GM21381 (cell line): Measurements from ENCODE around the gene TNFRSF14.
"Not testable (repeated sequence)": the region's sequence is repeated elsewhere in the genome, so short reads cannot be mapped to it uniquely, and the experiment has no call there.

Source experiments
- ATAC-seq: cut with Tn5 transposase; IDR thresholded peaks from one replicate; pipeline ENCODE4 v1.9.1; 2021; ENCODE audit warnings: mild to moderate bottlenecking, moderate library complexity; ENCODE audit not compliant: unreplicated experiment

TNFRSF14 gene

DNA sequence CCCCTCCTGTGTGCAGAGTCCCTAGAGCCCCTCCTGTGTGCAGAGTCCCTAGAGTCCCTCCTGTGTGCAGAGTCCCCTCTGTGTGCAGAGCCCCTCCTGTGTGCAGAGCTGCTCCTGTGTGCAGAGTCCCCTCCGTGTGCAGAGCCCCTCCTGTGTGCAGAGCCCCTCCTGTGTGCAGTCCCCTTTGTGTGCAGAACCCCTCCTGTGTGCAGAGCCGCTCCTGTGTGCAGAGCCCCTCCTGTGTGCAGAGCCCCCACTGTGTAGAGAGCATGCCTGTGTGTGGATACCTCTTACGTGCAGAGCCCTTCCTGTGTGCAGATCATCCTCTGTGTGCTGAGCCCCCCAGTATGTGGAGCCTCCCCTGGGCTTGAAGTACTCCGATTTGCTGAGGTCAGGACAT, 17.8 kb upstream of the TNFRSF14 start:
- ATAC-seq, result no peak

GRCh38 chr1:2538872-2539271, 17.3 kb upstream of the TNFRSF14 start:
- no peak for ATAC-seq

DNA sequence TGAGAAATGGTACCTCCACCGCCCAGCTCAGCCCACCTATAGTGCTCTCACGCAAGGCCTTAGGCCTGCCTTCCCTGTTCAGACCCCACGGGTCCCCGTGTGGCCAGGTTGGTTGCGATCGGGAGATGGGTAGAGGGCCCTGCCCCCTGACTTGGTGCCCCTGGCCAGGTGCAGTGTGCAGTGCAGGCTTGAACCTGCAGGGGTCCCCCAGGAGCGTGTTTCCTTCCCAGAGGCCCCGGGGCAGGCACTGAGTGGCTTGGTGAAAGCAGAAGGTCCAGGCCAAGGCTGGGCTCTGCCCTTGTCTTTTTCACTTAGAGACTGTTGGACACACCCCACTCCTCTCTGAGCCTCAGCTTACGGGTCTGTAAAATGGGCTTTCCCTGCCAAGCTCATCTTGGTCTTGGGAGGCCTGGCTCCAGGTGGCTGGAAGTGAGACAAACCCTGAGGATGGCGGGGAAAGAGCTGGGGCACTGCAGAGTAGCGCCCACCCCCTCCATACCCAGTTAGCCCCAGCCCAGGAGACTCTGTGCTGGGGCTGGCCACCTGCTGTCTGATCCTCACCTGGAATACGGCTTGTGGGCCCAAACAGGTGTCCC, 16.8 kb upstream of the TNFRSF14 start:
- ATAC-seq, result no peak

DNA sequence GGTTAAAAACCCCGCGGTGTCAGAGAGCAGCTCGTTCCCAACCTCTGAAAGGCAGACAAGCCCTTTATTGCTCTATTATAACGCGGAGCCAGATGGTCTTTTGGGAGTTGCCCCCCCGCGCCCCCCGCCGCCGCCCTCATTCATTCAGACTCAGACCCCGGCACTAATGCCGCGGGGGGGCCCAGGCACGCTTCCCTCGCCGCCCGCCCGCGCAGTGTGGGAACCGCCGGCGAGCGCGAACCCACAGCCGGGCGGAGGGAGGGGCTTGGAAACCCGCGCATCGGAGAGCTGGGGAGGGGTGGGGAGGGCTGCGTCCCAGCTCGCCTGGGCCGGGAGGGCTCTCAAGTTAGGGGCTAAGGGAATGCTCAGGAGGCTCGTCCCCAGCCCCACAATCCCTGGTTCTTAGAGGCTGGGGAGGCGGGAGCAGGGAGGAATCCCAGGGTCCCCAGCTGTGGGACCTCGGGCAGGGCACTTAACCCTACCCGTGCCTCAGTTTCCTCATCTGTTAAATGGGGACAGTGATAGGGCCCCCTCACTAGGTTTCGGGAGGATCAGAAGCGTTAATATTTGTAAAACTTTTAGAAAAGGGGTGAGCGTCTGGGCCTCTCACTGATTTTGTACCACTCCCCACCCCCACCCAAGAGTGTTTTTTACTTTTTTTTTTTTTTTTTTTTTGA, 15.2 kb upstream of the TNFRSF14 start:
- no peak for ATAC-seq

- no peak for ATAC-seq
These were observed 14.4 kb upstream of the TNFRSF14 start for GRCh38 chr1:2541619-2542245.

- ATAC-seq, result no peak
These were observed 13.8 kb upstream of the TNFRSF14 start for GRCh38 chr1:2542246-2542915.

GRCh38 chr1:2543543-2544092, 12.6 kb upstream of the TNFRSF14 start:
- no peak for ATAC-seq

GRCh38 chr1:2544093-2544874, 11.9 kb upstream of the TNFRSF14 start:
- ATAC-seq, result no peak

DNA sequence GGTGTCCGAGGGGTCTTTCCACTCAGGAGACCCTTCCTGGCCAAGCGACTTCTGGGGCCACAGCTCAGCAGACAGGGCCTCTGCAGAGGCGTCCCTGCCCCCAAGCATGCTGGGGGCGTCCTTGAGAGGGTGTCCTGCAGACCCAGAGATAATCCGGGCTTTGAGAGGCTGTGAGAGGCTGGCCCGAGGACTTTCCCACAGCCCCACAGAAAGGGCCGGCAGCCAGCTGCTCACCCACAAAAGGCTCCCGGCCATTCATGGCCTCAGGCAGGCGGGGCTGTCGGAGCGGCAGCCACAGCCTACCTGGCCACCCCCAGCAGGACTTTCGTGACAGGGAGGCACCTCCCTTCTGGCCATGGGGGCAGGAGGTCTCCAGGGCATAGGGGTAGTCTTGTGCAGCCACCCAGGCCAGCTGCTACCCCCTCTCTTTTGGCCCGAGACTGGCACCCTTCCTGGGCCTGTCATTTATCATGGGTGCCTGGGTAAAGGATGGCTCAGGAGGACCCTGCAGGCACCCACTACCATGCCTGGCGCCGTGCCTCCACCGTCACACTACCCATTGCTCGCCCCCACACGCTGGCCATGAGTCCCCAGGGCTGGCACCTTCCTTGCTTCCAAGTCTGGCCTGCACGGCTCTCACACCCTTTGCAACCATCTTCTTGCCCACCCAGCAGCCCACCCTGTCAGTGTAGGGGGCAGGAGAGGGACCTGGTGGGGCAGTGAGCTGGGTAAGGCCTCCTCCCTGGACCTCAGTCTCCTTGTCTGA, 11.1 kb upstream of the TNFRSF14 start:
- no peak for ATAC-seq

- peak; percentile 33 for ATAC-seq
These were observed 10.2 kb upstream of the TNFRSF14 start for GRCh38 chr1:2545754-2546514.

- peak; percentile 33 for ATAC-seq
These were observed 9.5 kb upstream of the TNFRSF14 start for GRCh38 chr1:2546515-2547209.

DNA sequence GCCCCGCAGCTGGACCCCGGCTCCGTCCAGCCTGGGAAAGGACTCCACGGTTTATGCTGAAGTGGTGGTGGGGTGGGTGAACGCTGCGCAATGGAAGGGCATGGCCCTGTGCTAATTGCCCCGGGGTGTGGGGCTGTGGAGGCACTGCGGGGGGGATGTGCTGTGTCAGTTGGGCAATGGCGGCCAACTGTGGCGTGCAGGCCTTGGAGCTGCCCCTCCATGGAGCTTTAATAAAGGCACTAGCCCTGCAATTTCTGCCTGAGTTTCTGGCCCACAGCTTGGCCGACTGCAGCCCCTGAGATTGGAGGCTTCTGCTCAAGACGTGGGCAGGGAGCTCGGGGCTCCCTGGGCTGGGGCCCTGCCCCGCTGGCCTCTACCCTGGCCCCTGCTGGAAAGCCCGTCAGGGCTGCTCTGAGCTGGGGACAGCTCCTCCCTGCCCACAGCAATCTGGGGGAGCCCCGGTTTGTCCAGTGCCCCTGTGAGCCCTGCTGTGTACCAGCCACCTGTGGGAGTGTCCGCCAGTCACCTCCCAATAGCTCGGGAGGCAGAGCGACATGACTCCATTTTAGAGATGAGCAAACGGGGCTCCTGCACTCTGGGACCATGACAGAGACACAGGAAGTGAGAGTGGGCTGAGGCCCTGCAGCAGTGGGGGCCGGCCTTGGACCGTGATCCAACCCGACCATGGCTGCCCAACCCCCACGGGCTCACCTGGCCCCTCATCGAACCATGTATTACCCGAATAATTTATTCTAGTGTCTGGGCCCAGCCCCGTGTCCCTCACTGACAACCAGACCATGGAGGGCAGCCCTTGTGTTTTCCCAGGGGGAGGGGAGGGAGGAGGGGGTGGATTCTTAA, 8.7 kb upstream of the TNFRSF14 start:
- ATAC-seq, result peak; percentile 2

- ATAC-seq, result no peak
These were observed 8.0 kb upstream of the TNFRSF14 start for GRCh38 chr1:2548068-2548589.

- ATAC-seq, result not testable (repeated sequence)
These were observed 6.7 kb upstream of the TNFRSF14 start for GRCh38 chr1:2549367-2550029.

GRCh38 chr1:2550309-2550861, 5.8 kb upstream of the TNFRSF14 start:
- ATAC-seq, result not testable (repeated sequence)

DNA sequence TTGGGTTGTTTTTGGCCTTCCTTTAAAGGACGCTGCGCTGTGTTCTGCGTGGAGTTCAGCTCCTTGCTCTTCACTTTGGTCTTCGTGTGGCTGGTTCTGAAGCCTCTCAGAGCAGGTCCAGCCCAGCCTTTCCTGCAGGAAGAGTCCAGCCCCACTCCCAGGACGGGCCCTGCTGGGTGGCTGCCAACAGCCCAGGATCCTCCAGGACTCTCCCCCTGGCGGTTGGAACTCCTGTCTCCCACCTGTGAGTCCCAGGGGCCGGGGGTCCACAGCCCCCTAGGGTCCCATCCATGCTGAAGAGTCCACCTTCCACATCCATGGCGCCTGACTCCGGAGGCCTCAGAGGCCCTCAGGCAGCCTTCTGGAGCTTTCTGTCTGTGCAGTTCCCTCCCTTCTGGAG, 4.6 kb upstream of the TNFRSF14 start:
- not testable (repeated sequence) for ATAC-seq

GRCh38 chr1:2552189-2552588, 4.0 kb upstream of the TNFRSF14 start:
- no peak for ATAC-seq
